OCI-LY7 (cell line): ENCODE results near the gene SHF. TPM values are rescaled to one million over a fixed set of nuclear protein-coding genes. Genes with fewer than 3 reads are reported as not detected.

Source experiments
- BruUV-seq: library from RNA; stranded (reverse); fragments of 400-500 nt; replicated peaks from 2 replicates; lab custom pipeline; 2021; lab: Mats Ljungman, UMichigan
- CTCF ChIA-PET: fragments of 300-600 bp; sonication (Branson Sonifier 250); formaldehyde crosslinking; loops from one replicate; lab custom pipeline; 2022; ENCODE audit warnings: antibody characterized with exemption; ENCODE audit not compliant: unreplicated experiment; lab: Charles Lee
- POLR2A ChIA-PET: fragments of 300-600 bp; sonication (Branson Sonifier 250); formaldehyde crosslinking; loops from one replicate; lab custom pipeline; 2022; ENCODE audit warnings: antibody characterized with exemption; lab: Charles Lee
- DNase-seq: peaks from one replicate; pipeline ENCODE4 v3.0.0-alpha.2; 2015; ENCODE audit warnings: low spot score
- H2AFZ ChIP-seq: fragments of 200-600 bp; sonication (generic), shearing (Covaris generic); 2 replicates; pipeline ENCODE4 v1.6.1; 2014; ENCODE audit warnings: mild to moderate bottlenecking, antibody characterized with exemption, low read length, moderate library complexity
- H3K27ac ChIP-seq: fragments of 200-600 bp; sonication (generic); 2 replicates; pipeline ENCODE4 v1.5.1; 2014; ENCODE audit warnings: mixed run types, low read depth, mild to moderate bottlenecking, moderate library complexity, low read length, inconsistent platforms; ENCODE audit not compliant: poor library complexity, severe bottlenecking
- H3K36me3 ChIP-seq: fragments of 200-600 bp; sonication (generic); 2 replicates; pipeline ENCODE4 v1.6.1; 2014; ENCODE audit warnings: mild to moderate bottlenecking, antibody characterized with exemption, low read length, moderate library complexity, mixed read lengths; ENCODE audit not compliant: insufficient read depth
- H3K4me1 ChIP-seq: fragments of 200-600 bp; sonication (generic); 2 replicates; pipeline ENCODE4 v1.5.1; 2014; ENCODE audit warnings: mild to moderate bottlenecking, low read length; ENCODE audit not compliant: insufficient read depth, poor library complexity, severe bottlenecking
- H3K4me2 ChIP-seq: fragments of 200-600 bp; sonication (generic); 2 replicates; pipeline ENCODE4 v1.6.1; 2014; ENCODE audit warnings: mild to moderate bottlenecking, low read length
- H3K4me3 ChIP-seq: fragments of 200-600 bp; sonication (generic); 2 replicates; pipeline ENCODE4 v1.5.1; 2014; ENCODE audit warnings: mild to moderate bottlenecking, low read depth, low read length; ENCODE audit not compliant: poor library complexity, severe bottlenecking
- H3K79me2 ChIP-seq: fragments of 200-600 bp; sonication (generic); 2 replicates; pipeline ENCODE4 v1.6.1; 2016; ENCODE audit warnings: low read depth, mild to moderate bottlenecking, low read length, moderate library complexity, mixed read lengths; ENCODE audit not compliant: insufficient read depth
- H3K9me2 ChIP-seq: fragments of 200-600 bp; sonication (generic); 2 replicates; pipeline ENCODE4 v1.6.1; 2016; ENCODE audit warnings: mild to moderate bottlenecking, low read length, mixed read lengths; ENCODE audit not compliant: insufficient read depth
- H3K9me3 ChIP-seq: fragments of 200-600 bp; sonication (generic); 2 replicates; pipeline ENCODE4 v1.6.1; 2014; ENCODE audit warnings: mild to moderate bottlenecking, mixed run types, low read length, mixed read lengths
- H4K20me1 ChIP-seq: fragments of 200-600 bp; sonication (generic); 2 replicates; pipeline ENCODE4 v1.6.1; 2014; ENCODE audit warnings: mild to moderate bottlenecking, antibody characterized with exemption, low read length, moderate library complexity, mixed read lengths; ENCODE audit not compliant: insufficient read depth
- EZH2phosphoT487 ChIP-seq: fragments of 200-600 bp; sonication (generic); IDR thresholded peaks from 2 replicates; pipeline ENCODE4 v1.6.1; 2018; ENCODE audit warnings: low read depth, borderline replicate concordance, mild to moderate bottlenecking, mixed run types, antibody characterized with exemption, low read length, moderate library complexity, mixed read lengths
- intact Hi-C: fragments of 100-400 bp; cut with micrococcal nuclease; formaldehyde crosslinking; loops from one replicate; pipeline ENCODE4 v1.10.0; 2022; ENCODE audit not compliant: unreplicated experiment
- total RNA-seq, 2 experiments: library from RNA; depleted of rRNA in 1 of 2; stranded (reverse); fragments of >200 nt in 1 of 2; shearing (Covaris generic) in 1 of 2; gene quantifications; 2 replicates each; pipeline ENCODE4 v1.2.3, GENCODE V29; 2014 to 2022
- TF ChIP-seq, protein P1 (sequence below): fragments of 200-600 bp; sonication (generic); conservative IDR thresholded peaks from 2 replicates; pipeline ENCODE4 v1.5.1; 2014; ENCODE audit warnings: mild to moderate bottlenecking, antibody characterized with exemption, low read length, moderate library complexity, mixed read lengths

SHF gene
- total RNA-seq, 2 experiments from 2014 or later = 2.5 to 5.7 TPM

DNA sequence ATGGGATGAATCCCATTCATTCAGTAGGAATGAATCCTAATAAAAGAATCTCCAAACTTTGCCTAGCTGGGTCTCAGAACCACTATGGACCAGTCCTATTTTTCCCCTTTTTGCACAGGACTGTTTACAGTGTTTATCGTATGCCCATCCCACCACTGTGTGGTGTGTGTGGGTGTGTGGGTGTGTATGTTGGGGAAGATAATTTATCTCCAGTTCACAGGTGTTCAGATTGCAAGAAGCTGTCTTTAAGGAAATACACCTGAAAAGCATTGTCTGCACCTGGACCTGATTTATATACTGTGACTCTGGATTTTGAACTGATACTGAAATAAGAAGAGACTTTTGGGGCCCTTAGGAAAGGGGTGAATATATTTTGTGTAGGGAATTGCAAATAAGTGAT, 24.7 kb upstream of the SHF start:
- Histone ChIP-seq H3K9me2 (no peaks in the 10 kb centered on the region), H3K4me2 (no peak overlapping the region), H4K20me1 (no peaks in the 10 kb centered on the region), H3K9me3 (no peaks in the 10 kb centered on the region), H3K36me3 (no peaks in the 10 kb centered on the region), H2AFZ (no peak overlapping the region), H3K4me1 (no peaks in the 10 kb centered on the region), H3K27ac (no peak overlapping the region), H3K4me3 (no peak overlapping the region), H3K79me2 (no peaks in the 10 kb centered on the region)
- TF ChIP-seq EZH2phosphoT487 = no peak
- TF ChIP-seq, protein P1, sequence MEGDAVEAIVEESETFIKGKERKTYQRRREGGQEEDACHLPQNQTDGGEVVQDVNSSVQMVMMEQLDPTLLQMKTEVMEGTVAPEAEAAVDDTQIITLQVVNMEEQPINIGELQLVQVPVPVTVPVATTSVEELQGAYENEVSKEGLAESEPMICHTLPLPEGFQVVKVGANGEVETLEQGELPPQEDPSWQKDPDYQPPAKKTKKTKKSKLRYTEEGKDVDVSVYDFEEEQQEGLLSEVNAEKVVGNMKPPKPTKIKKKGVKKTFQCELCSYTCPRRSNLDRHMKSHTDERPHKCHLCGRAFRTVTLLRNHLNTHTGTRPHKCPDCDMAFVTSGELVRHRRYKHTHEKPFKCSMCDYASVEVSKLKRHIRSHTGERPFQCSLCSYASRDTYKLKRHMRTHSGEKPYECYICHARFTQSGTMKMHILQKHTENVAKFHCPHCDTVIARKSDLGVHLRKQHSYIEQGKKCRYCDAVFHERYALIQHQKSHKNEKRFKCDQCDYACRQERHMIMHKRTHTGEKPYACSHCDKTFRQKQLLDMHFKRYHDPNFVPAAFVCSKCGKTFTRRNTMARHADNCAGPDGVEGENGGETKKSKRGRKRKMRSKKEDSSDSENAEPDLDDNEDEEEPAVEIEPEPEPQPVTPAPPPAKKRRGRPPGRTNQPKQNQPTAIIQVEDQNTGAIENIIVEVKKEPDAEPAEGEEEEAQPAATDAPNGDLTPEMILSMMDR = no peak
- CTCF ChIA-PET = no interaction called here
- DNase-seq = no peak
- intact Hi-C loops = no loop called here
- BruUV-seq = no TSS peak
- POLR2A ChIA-PET = no interaction called here

DNA sequence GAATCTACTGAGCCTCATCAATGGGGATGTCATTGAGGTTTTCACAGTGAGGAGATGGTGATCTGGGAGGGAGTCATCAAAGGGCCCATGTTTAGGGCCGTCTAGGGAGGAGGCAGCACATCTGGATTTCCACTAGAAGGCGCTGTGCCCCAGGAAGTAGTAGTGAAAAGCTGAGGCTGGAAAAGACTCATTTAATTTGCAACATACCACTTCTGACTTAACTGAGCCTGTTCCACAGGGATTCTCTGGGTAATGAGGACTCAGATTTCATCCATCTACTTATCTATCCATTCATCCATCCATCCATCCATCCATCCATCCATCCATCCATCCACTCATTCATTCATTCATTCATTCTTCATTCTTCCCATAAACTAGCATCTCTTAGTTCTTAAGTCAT, 17.4 kb upstream of the SHF start:
- Histone ChIP-seq H3K9me3 (no peaks in the 10 kb centered on the region), H4K20me1 (no peaks in the 10 kb centered on the region), H2AFZ (peak overlapping the region; percentile 88), H3K79me2 (no peaks in the 10 kb centered on the region), H3K4me1 (peaks cover 9% of the 10 kb centered on the region), H3K9me2 (no peaks in the 10 kb centered on the region), H3K27ac (no peak overlapping the region), H3K36me3 (no peaks in the 10 kb centered on the region), H3K4me2 (no peak overlapping the region), H3K4me3 (no peak overlapping the region)
- no TSS peak for BruUV-seq
- intact Hi-C loops = loop anchor here (2.0 kb wide), 1 partner anchor 254 kb away; no protein-coding TSS in a partner anchor
- TF ChIP-seq, protein P1 = peak; percentile 94
- TF ChIP-seq EZH2phosphoT487 = no peak
- peak; percentile 79 for DNase-seq
- CTCF ChIA-PET = interaction anchor here (0.6 kb wide), 1 partner anchor 197 kb away, joined by 3 read pairs; a partner anchor contains a TSS
- POLR2A ChIA-PET = interaction anchor here (0.6 to 1.5 kb wide), 4 partner anchors 8 to 42 kb away, joined by 3 to 8 read pairs (median 4); no protein-coding TSS in a partner anchor

DNA sequence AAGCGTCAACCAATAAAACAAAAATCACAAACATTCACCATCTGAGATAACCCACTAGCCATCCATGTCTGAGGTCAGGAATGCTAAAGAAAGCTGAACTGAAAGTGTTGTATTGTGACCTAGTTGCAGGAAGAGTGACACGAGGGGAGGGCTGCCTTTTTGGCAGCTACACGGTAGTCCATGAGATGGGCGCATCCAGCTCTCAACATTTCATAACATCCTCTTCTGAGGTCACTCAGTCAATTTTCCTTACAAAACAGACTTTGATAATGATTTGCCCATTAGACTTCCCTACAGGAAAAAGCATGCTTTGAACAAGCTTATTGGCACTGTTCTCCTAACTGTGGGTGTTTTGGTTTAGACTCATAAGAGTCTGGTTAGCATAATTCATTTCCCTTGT, 15.4 kb upstream of the SHF start:
- ChIA-PET POLR2A (interaction anchor here (0.7 to 1.8 kb wide), 4 partner anchors 27 to 287 kb away, joined by 3 to 7 read pairs (median 4); a partner anchor contains a TSS), CTCF (no interaction called here)
- BruUV-seq = no TSS peak
- intact Hi-C loops = loop anchor here (5.0 kb wide), 1 partner anchor 384 kb away; the partner anchor contains the start of gene BLOC1S6
- H3K4me2 ChIP-seq = no peak overlapping the region
- H2AFZ ChIP-seq = no peak overlapping the region
- H3K27ac ChIP-seq = no peak overlapping the region
- no peak overlapping the region for H3K4me3 ChIP-seq
- H3K36me3 ChIP-seq = no peaks in the 10 kb centered on the region
- no peak for DNase-seq
- H4K20me1 ChIP-seq = no peaks in the 10 kb centered on the region
- no peak for TF ChIP-seq EZH2phosphoT487
- TF ChIP-seq, protein P1 = no peak
- no peaks in the 10 kb centered on the region for H3K9me3 ChIP-seq
- peaks cover 20% of the 10 kb centered on the region for H3K4me1 ChIP-seq
- H3K79me2 ChIP-seq = no peaks in the 10 kb centered on the region
- no peaks in the 10 kb centered on the region for H3K9me2 ChIP-seq
